ENCODE results near the gene SIPA1L3. TPM values are rescaled to one million over a fixed set of nuclear protein-coding genes. Genes with fewer than 3 reads are reported as not detected.

The SIPA1L3 gene
- total and polyA plus RNA-seq, 10 of the 15 experiments (the other 5 are each of a cell fraction or from before 2014, with no cell fraction given), result 0.24 to 66.2 (median 19.1) TPM

- H3K27me3 ChIP-seq (replicated peaks in 1 of 2; ENCODE audit: control insufficient read depth in 2 of 2, insufficient read depth in 2 of 2, low read length in 1 of 2), result no peaks in the 10 kb centered on the region
- H3K4me1 ChIP-seq (ENCODE audit: control insufficient read depth, insufficient read depth, low read length), result peaks cover 14% of the 10 kb centered on the region
- H3K4me3 ChIP-seq, result no peak overlapping the region
- CTCF ChIA-PET, result no interaction called here
- H4K20me1 ChIP-seq (ENCODE audit: control insufficient read depth, insufficient read depth), result no peaks in the 10 kb centered on the region
- RAD21 ChIA-PET (ENCODE audit: unreplicated experiment), result no interaction called here
- SMC1A ChIA-PET (ENCODE audit: uncharacterized antibody, unreplicated experiment), result no interaction called here
- no peak overlapping the region for H3K27ac ChIP-seq (ENCODE audit: control insufficient read depth, insufficient read depth)
- FAIRE-seq (no peak), DNase-seq (ENCODE audit: low read depth, low spot score) (no peak), ATAC-seq (no peak)
- no peaks in the 10 kb centered on the region for H3K9me3 ChIP-seq (replicated peaks; ENCODE audit: control insufficient read depth, insufficient read depth, low read length)
- no peaks in the 10 kb centered on the region for H3K79me2 ChIP-seq (ENCODE audit: control insufficient read depth, insufficient read depth, low read length)
- H2AFZ ChIP-seq (ENCODE audit: control insufficient read depth, low read depth, low read length), result no peak overlapping the region
- 91% methylated on average over 11 of the region's 12 CpGs for WGBS (ENCODE audit: insufficient coverage, insufficient replicate concordance, low lambda C conversion rate, missing lambda C conversion rate)
- TF ChIP-seq NRF1 (conservative IDR thresholded peaks at IDR 0.05; ENCODE audit: low read depth, low read length) (no peak), PRDM15 (CRISPR knock-in tag; IDR thresholded peaks at IDR 0.05) (no peak), CEBPB (IDR thresholded peaks at IDR 0.05; ENCODE audit: borderline replicate concordance in 1 of 2, low read depth in 2 of 2, low read length in 2 of 2) (no peak), ZNF384 (IDR thresholded peaks at IDR 0.05; ENCODE audit: borderline replicate concordance, low read depth, low read length) (no peak)
- POLR2A ChIA-PET, result no interaction called here
- no TSS peak for BruUV-seq (replicated peaks)
- no peak overlapping the region for H3K4me2 ChIP-seq (ENCODE audit: control insufficient read depth, insufficient read depth)
- peaks cover 3 to 7% of the 10 kb centered on the region in 2 experiments; a peak in 3 of 4 replicates for H3K36me3 ChIP-seq (ENCODE audit: control insufficient read depth in 2 of 2, insufficient read depth in 2 of 2, low read length in 1 of 2)
- H3K9ac ChIP-seq (ENCODE audit: control insufficient read depth, insufficient read depth, low read length), result no peak overlapping the region
- in situ Hi-C loops (cut with MboI) (no loop called here), intact Hi-C loops (cut with micrococcal nuclease; ENCODE audit: unreplicated experiment) (no loop called here)
Observed at GRCh38 chr19:38207543-38207942, 300.5 kb downstream of the SIPA1L3 start.

Data from GM12878 (cell line).